Common myeloid progenitor, CD34-positive (primary cell): ENCODE data around the gene CHD6.

Experiments used
- CTCF ChIA-PET: fragments of 350-600 bp; sonication (Branson Sonifier 250); formaldehyde crosslinking; loops from one replicate; lab custom pipeline; 2021; ENCODE audit warnings: antibody characterized with exemption; lab: Charles Lee
- POLR2A ChIA-PET: fragments of 350-600 bp; sonication (Branson Sonifier 250); formaldehyde crosslinking; loops from one replicate; lab custom pipeline; 2021; ENCODE audit warnings: antibody characterized with exemption; lab: Charles Lee
- DNase-seq, 3 donors: peaks; one replicate each; pipeline versions ENCODE4 v3.0.0 to v3.0.0-alpha.2; 2013
- H3K27ac ChIP-seq, 2 experiments: 1 replicate in 1 of 2; 2 replicates in 1 of 2; pipeline ENCODE4 v1.7.0; 2013; ENCODE audit warnings: inconsistent platforms in 2 of 2, low read length in 2 of 2, mild to moderate bottlenecking in 2 of 2, low read depth in 1 of 2, moderate library complexity in 1 of 2; ENCODE audit not compliant: severe bottlenecking in 2 of 2, insufficient read depth in 1 of 2, poor library complexity in 1 of 2
- H3K27me3 ChIP-seq, 5 experiments: replicated peaks in 2 of 5; 1 replicate in 3 of 5; 2 replicates in 2 of 5; pipeline versions ENCODE4 v1.6.1 to v1.7.0; 2013; ENCODE audit warnings: low read length in 4 of 5, mild to moderate bottlenecking in 2 of 5, moderate library complexity in 2 of 5, inconsistent platforms in 1 of 5; ENCODE audit not compliant: insufficient read depth in 5 of 5, control insufficient read depth in 4 of 5
- H3K36me3 ChIP-seq, 4 experiments: 1 replicate in 2 of 4; 2 replicates in 2 of 4; pipeline versions ENCODE4 v1.6.1 to v1.7.0; 2013; ENCODE audit warnings: low read length in 3 of 4, control low read depth in 1 of 4, mild to moderate bottlenecking in 1 of 4; ENCODE audit not compliant: control insufficient read depth in 4 of 4, insufficient read depth in 4 of 4
- H3K4me1 ChIP-seq, 4 experiments: 1 replicate in 3 of 4; 2 replicates in 1 of 4; pipeline versions ENCODE4 v1.6.1 to v1.7.1; 2013; ENCODE audit warnings: low read length in 3 of 4, mild to moderate bottlenecking in 3 of 4, control low read depth in 1 of 4, inconsistent platforms in 1 of 4, moderate library complexity in 1 of 4; ENCODE audit not compliant: control insufficient read depth in 4 of 4, insufficient read depth in 4 of 4; ENCODE audit errors: control extremely low read depth in 1 of 4
- H3K4me3 ChIP-seq, 7 experiments: 1 replicate in 4 of 7; 2 replicates in 3 of 7; pipeline versions ENCODE4 v1.5.1 to v1.7.0; 2013; ENCODE audit warnings: mild to moderate bottlenecking in 7 of 7, low read length in 6 of 7, moderate library complexity in 6 of 7, inconsistent platforms in 2 of 7, low read depth in 2 of 7, control low read depth in 1 of 7; ENCODE audit not compliant: insufficient read depth in 4 of 7, control insufficient read depth in 1 of 7; ENCODE audit errors: extremely low read depth in 1 of 7
- H3K9me3 ChIP-seq, 5 experiments: 1 replicate in 4 of 5; 2 replicates in 1 of 5; pipeline versions ENCODE4 v1.6.1 to v1.7.1; 2013; ENCODE audit warnings: low read length in 4 of 5, mild to moderate bottlenecking in 2 of 5, inconsistent platforms in 1 of 5, low read depth in 1 of 5, moderate library complexity in 1 of 5; ENCODE audit not compliant: control insufficient read depth in 4 of 5, insufficient read depth in 2 of 5; ENCODE audit errors: control extremely low read depth in 1 of 5
- WGBS: methylation state at CpG from one replicate; pipeline ENCODE4 v1.1.5; 2013; ENCODE audit not compliant: insufficient coverage; 5-methylcytosine and 5-hydroxymethylcytosine counted together

Gene CHD6

DNA sequence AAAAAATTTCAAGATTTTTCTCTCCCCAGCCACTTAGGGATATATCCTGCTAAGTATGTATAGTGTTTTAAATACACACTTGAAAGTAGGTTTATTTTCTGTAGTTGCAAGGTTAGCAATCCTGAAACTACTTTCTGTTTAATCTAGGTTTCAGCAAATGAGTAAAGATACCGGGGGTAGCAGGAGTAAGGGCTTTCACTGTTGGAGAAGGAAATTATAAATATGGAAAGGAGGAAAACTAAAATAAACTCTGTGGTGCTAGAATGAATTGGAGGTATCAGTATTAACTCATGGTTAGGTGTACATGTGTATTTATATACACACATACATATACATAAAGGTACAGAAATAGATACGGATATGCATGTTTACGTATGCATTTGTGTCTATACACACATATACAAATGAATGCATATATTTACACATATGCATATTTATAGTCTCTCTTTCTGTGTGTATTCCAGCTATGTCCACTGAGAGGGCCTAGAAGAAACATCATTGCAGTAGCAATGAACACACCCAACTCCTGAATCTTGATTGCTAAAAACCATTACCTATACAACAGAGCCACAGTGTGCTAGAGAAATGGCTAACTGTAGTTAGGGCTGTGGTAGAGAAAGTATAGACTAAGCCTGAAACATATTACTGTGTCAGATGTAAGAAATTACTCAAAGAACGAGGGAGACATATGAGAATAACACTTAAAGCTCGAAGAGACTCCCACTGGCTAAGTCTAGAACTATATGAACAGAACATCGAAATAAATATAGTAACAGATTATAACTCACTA, 155.6 kb downstream of the CHD6 start:
- Histone ChIP-seq H3K4me1 (no peaks in the 10 kb centered on the region), H3K4me3 (no peak overlapping the region), H3K27ac (no peak overlapping the region), H3K27me3 (no peaks in the 10 kb centered on the region), H3K9me3 (peaks cover 0 to 10% (median 7%) of the 10 kb centered on the region in 5 experiments), H3K36me3 (peaks cover 20 to 66% (median 29%) of the 10 kb centered on the region in 4 experiments)
- CTCF ChIA-PET = no interaction called here
- WGBS = 100% methylated on average over 1 of the region's 6 CpGs
- no peak for DNase-seq
- POLR2A ChIA-PET = no interaction called here

DNA sequence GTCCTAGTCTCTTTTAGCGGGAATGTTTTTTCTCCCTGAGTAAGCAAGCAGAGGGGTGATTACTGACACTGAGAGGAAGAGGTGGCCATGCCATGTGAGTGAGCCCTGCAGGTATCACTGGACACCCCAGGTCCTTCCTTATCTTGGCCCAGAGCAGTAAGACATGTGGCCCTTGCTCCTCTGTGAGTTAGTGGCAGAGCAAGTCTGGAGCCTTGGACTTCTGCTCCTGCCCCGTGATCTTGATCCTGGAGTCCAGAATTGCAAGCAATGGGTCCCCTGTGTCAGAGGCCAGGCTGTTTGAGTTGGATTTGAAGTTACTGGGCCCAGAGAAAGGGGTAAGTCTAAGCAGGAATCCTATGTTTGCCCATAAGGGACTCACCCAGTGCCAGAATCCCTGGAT, 159.4 kb downstream of the CHD6 start:
- DNase-seq = no peak
- POLR2A ChIA-PET = no interaction called here
- WGBS = 100% methylated on average over 1 of the region's 2 CpGs

DNA sequence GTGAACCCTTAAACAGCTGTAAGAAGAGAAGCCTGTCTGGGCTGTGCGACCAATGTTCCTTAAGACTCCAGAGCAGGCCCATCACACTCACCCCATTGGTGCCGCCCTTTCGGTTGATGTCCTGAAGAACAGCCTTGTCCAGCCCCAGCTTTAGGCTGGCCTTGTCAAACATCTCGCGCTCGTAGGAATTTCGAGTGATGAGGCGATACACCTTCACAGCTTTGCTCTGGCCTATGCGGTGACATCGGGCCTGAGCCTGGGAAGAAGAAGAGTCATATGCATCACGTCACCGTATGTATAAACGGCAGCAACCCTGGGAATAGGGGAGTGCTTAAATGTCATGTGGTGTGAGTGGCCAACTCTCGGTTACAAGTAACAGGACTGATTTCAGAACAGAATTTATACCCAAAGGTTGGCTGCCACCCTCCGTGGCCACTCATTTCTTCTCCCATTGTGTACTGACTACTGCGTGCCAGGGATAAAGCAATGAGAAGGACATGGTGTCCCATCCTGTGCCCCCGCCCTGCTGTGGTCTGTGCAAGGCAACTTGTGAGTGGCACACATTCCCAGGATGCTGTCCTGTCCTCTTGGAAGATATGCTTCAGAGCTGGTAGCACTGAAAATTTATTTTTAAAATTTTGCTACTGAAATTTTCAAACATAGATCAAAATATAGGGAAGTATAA, 160.9 kb downstream of the CHD6 start:
- Histone ChIP-seq H3K4me1 (no peaks in the 10 kb centered on the region), H3K27ac (no peak overlapping the region), H3K4me3 (no peak overlapping the region), H3K9me3 (peaks cover 0 to 7% (median 3%) of the 10 kb centered on the region in 5 experiments), H3K27me3 (no peaks in the 10 kb centered on the region), H3K36me3 (peaks cover 32 to 73% (median 52%) of the 10 kb centered on the region in 4 experiments)
- DNase-seq = no peak
- POLR2A ChIA-PET = no interaction called here
- CTCF ChIA-PET = interaction anchor here (0.8 kb wide), 1 partner anchor 35 kb away, joined by 5 read pairs; no protein-coding TSS in a partner anchor
- WGBS = 98% methylated on average over 14 of the region's 17 CpGs

More for the DNA sequence above, 159.4 kb downstream of the CHD6 start:
- no peaks in the 10 kb centered on the region for H3K27me3 ChIP-seq
- H3K9me3 ChIP-seq = peaks cover 0 to 7% (median 3%) of the 10 kb centered on the region in 5 experiments
- H3K27ac ChIP-seq = no peak overlapping the region
- CTCF ChIA-PET = no interaction called here
- no peaks in the 10 kb centered on the region for H3K4me1 ChIP-seq
- peaks cover 25 to 65% (median 41%) of the 10 kb centered on the region in 4 experiments for H3K36me3 ChIP-seq
- no peak overlapping the region for H3K4me3 ChIP-seq

DNA sequence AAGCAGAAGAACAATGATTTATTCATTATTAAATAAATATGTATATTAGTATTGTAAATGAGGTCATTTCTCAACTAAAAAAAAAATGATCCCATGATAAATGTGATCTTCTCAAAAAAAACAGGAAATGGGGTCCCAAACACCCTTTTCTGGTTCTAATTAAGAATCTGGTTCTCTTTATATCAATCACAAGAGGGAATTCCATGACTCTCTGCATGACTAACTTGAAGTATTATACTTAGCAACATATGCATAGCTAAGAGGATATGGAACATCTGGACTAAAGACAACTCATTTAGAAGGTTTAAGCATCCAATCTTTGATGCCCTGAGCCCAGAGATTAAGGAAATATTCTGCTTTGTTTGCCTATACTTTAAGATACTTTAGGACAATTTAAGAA, 161.8 kb downstream of the CHD6 start:
- H3K36me3 ChIP-seq = peaks cover 37 to 75% (median 54%) of the 10 kb centered on the region in 4 experiments
- POLR2A ChIA-PET = no interaction called here
- H3K27me3 ChIP-seq = no peaks in the 10 kb centered on the region
- peaks cover 0 to 7% (median 3%) of the 10 kb centered on the region in 5 experiments for H3K9me3 ChIP-seq
- CTCF ChIA-PET = interaction anchor here (0.8 to 1.0 kb wide), 2 partner anchors 14 to 34 kb away, joined by 3 to 5 read pairs; no protein-coding TSS in a partner anchor
- DNase-seq = no peak
- H3K27ac ChIP-seq = no peak overlapping the region
- no peak overlapping the region for H3K4me3 ChIP-seq
- no peaks in the 10 kb centered on the region for H3K4me1 ChIP-seq

DNA sequence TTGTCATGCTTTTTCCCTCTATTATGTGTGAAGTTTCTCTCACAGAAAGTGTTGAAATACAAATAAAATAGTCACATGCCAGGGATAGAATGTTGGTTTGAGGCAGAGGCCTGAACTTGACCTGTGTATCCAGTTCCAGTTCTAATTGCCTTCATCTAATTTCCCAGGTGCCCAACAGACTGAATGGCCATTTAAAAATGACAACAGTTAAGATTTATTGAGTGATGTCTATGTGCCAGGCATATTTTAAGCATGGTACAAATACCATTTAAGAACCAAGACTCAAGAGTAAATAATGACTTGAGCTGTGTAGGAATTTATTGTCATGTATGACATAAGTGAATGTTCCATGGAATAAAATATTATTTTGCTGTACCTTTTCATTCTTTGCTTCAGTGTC, 163.9 kb downstream of the CHD6 start:
- H3K27me3 ChIP-seq = no peaks in the 10 kb centered on the region
- peaks cover 37 to 88% (median 62%) of the 10 kb centered on the region in 4 experiments for H3K36me3 ChIP-seq
- CTCF ChIA-PET = no interaction called here
- POLR2A ChIA-PET = no interaction called here
- H3K27ac ChIP-seq = no peak overlapping the region
- no peak for DNase-seq
- no peaks in the 10 kb centered on the region for H3K9me3 ChIP-seq
- H3K4me1 ChIP-seq = no peaks in the 10 kb centered on the region
- no peak overlapping the region for H3K4me3 ChIP-seq

DNA sequence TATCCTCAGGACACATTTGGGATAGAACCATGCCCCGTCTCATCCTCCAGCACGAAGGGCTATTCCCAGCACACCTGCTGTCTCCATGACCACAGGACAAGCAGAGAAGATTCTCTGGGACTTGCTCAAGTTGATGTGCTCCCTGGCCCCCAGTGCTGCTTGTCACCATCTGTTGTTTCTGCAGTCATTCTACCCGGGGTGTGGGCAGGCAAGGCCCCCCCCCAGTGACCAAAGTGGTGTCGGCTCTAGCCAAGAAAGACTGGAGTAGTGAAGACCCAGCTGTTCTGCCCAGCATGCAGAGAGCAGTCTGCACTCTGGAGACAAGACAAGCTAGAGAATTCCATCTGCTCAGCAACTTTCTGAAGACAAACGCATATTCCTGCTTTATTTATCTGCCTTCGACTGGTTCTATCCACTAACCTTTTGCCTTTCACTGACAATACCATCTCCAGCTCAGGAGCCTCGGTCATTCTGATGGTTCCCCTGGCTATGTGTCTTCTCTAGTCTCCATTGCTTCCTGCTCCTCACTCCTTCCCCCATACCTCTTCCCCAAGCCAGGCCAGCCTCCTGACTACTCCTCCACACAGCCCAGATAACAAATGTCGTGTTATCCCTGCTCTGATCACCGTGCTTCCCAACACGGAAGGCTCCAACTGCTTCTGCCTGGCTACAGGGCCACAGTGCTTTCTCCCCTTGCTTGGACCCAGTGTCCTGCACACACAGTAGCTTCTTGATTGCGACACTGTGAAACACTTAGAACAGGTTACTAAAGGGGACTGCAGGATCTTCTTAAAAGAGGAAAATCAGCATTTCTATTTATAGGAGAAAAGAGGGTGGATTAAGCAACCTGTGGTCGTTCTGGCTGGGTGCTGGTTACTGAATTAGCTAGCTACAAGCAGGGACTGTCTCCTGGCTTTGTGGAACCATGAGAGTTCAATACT, 164.9 kb downstream of the CHD6 start:
- H3K27ac ChIP-seq = no peak overlapping the region
- no peaks in the 10 kb centered on the region for H3K27me3 ChIP-seq
- no peak for DNase-seq
- CTCF ChIA-PET = no interaction called here
- no peaks in the 10 kb centered on the region for H3K4me1 ChIP-seq
- peaks cover 35 to 87% (median 61%) of the 10 kb centered on the region in 4 experiments for H3K36me3 ChIP-seq
- H3K9me3 ChIP-seq = no peaks in the 10 kb centered on the region
- WGBS = 96% methylated on average over 10 of the region's 12 CpGs
- POLR2A ChIA-PET = interaction anchor here (0.6 kb wide), 1 partner anchor 26 kb away, joined by 4 read pairs; no protein-coding TSS in a partner anchor
- no peak overlapping the region for H3K4me3 ChIP-seq
